Activated CD4-positive, alpha-beta T cell treated with anti-CD3 and anti-CD28 coated beads, Interleukin-2, amount 50 U/mL, for 24 hours (primary cell): ENCODE data around the gene VCL.
"Not testable (repeated sequence)": the region's sequence is repeated elsewhere in the genome, so short reads cannot be mapped to it uniquely, and the experiment has no call there.

Source experiments
- DNase-seq, 2 donors: peaks; one replicate each; pipeline ENCODE4 v3.0.0-alpha.2; 2020; ENCODE audit warnings: low read depth in 1 of 2, low spot score in 1 of 2

VCL gene

DNA sequence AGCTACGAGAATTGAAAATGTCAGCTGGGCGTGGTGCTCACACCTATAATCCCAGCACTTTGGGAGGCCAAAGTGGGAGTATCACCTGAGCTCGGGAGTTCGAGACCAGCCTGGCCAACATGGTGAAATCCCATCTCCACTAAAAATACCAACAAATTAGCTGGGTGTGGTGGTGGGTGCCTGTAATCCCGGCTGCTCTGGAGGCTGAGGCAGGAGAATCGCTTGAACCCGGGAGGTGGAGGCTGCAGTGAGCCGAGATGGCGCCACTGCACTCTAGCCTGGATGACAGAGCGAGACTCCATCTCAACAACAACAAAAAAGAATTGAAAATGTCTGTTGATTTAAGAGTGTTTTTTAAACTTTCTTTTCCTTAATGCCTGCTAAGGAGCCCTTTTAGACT lies 149.1 kb downstream of the VCL start:
- DNase-seq = not testable (repeated sequence)

- DNase-seq = peak; percentile 55 to 78
Measured at GRCh38 chr10:74150204-74150989, 152.5 kb downstream of the VCL start, which contains the start of gene AP3M1. AP3M1 (minus strand) TSS chr10:74150828; CDS start chr10:74138379, 12,449 bp downstream.

- peak; percentile 99 to 100 for DNase-seq
Measured at GRCh38 chr10:74150990-74151878, 153.3 kb downstream of the VCL start, which contains the start of gene ADK. ADK (plus strand) TSS chr10:74151221; CDS start chr10:74151279, 58 bp downstream.

GRCh38 chr10:74151879-74152722 lies 154.2 kb downstream of the VCL start:
- peak in 1 of 2 donors; percentile 1 for DNase-seq

DNA sequence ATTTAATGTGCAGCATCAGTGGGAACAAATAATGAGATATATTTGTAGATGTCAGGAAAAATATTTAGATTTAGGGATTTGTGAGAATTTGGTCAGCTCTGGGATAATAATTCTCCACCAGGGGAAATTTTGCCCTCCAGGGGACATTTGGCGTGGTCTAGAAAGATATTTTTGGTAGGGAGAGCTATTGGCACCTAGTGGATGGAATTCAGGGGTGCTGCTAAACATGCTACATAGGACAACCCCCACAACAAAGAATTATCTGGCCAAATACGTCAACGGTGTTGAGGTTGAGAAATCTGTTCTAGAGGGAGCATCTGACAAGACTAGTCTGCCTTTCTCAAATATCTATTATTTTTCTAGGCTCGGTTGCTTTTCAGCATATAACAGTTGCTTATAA lies 155.2 kb downstream of the VCL start:
- no peak for DNase-seq

- DNase-seq = no peak
Measured at GRCh38 chr10:74153676-74154075, 155.8 kb downstream of the VCL start.

DNA sequence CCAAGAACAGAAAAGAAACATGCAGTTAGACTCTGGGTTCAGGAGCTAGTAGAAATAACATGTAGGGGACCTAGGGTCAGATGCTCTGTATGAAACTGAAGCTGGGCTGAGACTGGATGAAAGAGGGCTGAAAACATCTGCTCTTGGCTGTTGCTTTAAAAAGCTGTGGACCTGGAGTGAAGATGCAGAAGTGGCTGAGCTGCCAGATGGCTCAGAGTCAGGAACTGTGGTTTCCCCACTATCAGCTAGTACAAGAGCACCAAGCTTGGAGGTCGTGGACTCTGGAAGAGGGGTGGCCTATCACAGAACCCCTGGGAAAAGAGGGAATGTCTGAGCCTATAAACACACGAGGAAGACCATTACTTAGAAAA lies 159.0 kb downstream of the VCL start:
- DNase-seq = no peak

DNA sequence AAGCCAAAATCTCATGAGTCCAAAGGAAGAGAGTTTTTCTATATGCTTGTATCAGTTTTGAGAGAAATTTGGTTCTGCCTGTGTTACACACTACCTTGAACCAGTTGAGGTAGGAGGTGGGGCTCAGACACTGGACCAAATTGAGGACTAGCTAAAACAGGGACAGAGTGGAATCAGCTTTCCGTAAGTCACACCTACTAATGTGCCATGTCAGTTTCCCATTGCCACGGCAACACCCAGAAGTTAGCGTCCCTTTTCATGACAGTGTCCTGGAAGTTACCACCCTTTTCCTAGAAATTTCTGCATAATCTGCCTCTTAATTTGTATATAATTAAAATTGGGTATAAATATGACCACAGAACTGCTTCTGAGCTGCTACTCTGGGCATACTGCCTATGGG lies 162.1 kb downstream of the VCL start:
- DNase-seq = no peak

GRCh38 chr10:74163319-74164068 lies 165.6 kb downstream of the VCL start:
- DNase-seq = no peak

DNA sequence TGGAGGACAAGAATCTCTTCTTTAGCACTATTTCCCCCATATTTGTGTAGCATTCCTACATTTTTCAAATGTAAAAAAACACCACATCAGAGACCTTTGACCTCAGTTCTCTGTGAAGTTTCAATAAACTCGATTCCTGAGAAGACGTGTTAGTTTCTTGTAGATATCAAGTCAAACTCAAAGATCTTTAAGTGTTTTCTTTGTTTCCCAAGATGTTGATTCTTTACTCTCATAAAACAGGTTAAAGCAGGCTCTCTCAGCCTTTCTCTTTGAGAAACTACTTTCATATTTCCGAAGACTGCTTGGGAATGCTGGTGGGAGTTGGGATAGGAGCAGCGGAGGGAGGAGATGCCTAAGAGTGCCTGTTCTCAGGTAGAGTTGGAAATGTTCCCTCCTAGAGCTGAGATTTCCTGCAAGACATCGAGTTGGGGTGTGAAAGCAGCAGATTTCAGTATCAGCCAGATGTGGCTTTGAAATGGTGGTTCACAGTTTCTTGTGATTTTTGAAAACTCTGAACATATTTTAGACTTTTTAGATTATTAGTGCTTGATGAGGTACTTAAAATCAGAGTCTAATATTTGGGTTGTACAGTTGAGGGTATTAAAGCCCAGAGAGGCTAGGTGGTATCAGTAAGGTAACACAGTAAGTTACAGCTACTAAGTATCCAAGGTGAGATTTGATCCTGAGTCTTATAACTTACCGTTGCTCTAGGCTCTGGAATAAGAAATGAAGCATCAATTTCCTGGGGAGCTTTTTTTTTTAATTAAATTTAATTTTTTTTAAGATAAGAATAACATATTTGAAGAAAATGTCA lies 167.0 kb downstream of the VCL start:
- no peak for DNase-seq

DNA sequence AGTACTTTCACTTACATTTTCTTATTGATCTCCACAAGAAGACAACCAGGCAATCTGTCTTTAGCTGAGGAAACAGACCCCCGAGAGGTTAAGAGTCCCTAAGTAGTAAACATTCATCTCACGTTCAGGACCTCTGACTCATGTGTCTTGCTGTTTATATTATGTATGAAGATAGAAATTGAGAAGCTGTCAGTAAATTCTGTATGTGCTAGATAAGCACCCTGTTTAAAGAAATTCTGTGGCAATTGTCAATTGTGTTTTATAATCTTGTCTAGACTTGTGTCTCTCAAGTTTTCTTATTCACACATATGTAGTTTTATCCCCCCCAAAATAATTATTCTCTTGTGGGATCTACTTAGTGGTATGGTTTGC lies 167.6 kb downstream of the VCL start:
- no peak for DNase-seq

DNA sequence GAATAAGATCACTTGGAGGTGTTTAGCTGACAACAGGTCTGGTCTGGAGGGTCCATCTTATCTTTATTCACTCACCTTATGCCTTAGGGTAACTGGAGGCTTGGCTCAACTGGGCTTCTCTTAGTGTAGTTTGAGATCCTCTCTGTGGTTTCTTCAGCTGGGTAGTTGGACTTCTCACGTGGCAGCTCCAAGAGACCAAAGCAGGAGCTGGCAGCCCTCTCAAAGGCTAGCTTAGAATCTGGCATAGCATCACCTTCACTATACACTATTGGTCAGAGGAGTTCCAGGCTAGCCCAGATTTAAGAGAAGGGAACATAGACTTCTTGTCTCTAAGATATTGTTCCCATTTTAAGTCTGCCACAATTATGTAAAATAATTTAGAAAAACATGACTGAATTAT lies 169.5 kb downstream of the VCL start:
- no peak for DNase-seq
